Endodermal cell (in vitro differentiated cells): ENCODE data around the gene CCT4. TPM values are rescaled to one million over a fixed set of nuclear protein-coding genes. Genes with fewer than 3 reads are reported as not detected.

ENCODE experiments used
- DNase-seq: peaks from one replicate; pipeline ENCODE4 v3.0.0-alpha.2; 2017
- H3K27ac ChIP-seq: 2 replicates; pipeline ENCODE4 v1.5.1; 2013; ENCODE audit warnings: mild to moderate bottlenecking, low read depth, low read length, moderate library complexity
- H3K27me3 ChIP-seq: 2 replicates; pipeline ENCODE4 v1.6.1; 2013; ENCODE audit warnings: mild to moderate bottlenecking, low read length, moderate library complexity; ENCODE audit not compliant: insufficient read depth, control insufficient read depth, poor library complexity, severe bottlenecking
- H3K36me3 ChIP-seq: 2 replicates; pipeline ENCODE4 v1.7.0; 2013; ENCODE audit warnings: mild to moderate bottlenecking, low read length, moderate library complexity; ENCODE audit not compliant: control insufficient read depth, insufficient read depth
- H3K4me1 ChIP-seq: one replicate; pipeline ENCODE4 v1.7.0; 2013; ENCODE audit warnings: low read length; ENCODE audit not compliant: control insufficient read depth, insufficient read depth
- H3K4me3 ChIP-seq: 2 replicates; pipeline ENCODE4 v1.5.1; 2013; ENCODE audit warnings: mild to moderate bottlenecking, low read length, moderate library complexity
- H3K9ac ChIP-seq: 2 replicates; pipeline ENCODE4 v1.6.1; 2013; ENCODE audit warnings: mild to moderate bottlenecking, low read length, moderate library complexity; ENCODE audit not compliant: poor library complexity, severe bottlenecking; ENCODE audit errors: extremely low read depth
- H3K9me3 ChIP-seq: 2 replicates; pipeline ENCODE4 v1.6.1; 2013; ENCODE audit warnings: mild to moderate bottlenecking, low read length, moderate library complexity; ENCODE audit not compliant: control insufficient read depth
- H3K27ac Mint-ChIP-seq: 2 replicates; pipeline ENCODE4 v1.8.0; 2020; ENCODE audit warnings: mixed read lengths
- H3K27me3 Mint-ChIP-seq: 2 replicates; pipeline ENCODE4 v1.8.0; 2021; ENCODE audit warnings: mild to moderate bottlenecking, mixed read lengths; ENCODE audit not compliant: insufficient read depth
- H3K36me3 Mint-ChIP-seq: 2 replicates; pipeline ENCODE4 v1.8.0; 2020; ENCODE audit warnings: low read depth, mixed read lengths
- H3K4me1 Mint-ChIP-seq: 2 replicates; pipeline ENCODE4 v1.8.0; 2020; ENCODE audit warnings: mixed read lengths
- H3K4me3 Mint-ChIP-seq: 2 replicates; pipeline ENCODE4 v1.8.0; 2020; ENCODE audit warnings: mild to moderate bottlenecking, moderate library complexity, mixed read lengths
- H3K9me3 Mint-ChIP-seq: 2 replicates; pipeline ENCODE4 v1.8.0; 2020; ENCODE audit warnings: mild to moderate bottlenecking, mixed read lengths
- WGBS, 2 experiments: methylation state at CpG; one replicate each; pipeline versions ENCODE4 v1.1.5 to v1.1.7; 2013; ENCODE audit warnings: missing lambda C conversion rate in 2 of 2, mixed read lengths in 1 of 2; ENCODE audit not compliant: insufficient coverage in 1 of 2, insufficient read length in 1 of 2; 5-methylcytosine and 5-hydroxymethylcytosine counted together
- total RNA-seq, 2 donors: library from RNA; stranded (reverse); fragmentation: NEBNext Ultra II Directional in 1 of 2; extraction: Animal tissue kit (Norgen Biotek cat#: 25700) in 1 of 2; gene quantifications; 2 replicates in 1 of 2; 3 replicates in 1 of 2; pipeline ENCODE4 v1.2.1, GENCODE V29; 2021
- TF ChIP-seq, protein P1 (sequence below): fragments of 200-600 bp; sonication (generic); conservative IDR thresholded peaks from 2 replicates; pipeline ENCODE4 v1.5.0; 2021; ENCODE audit warnings: antibody characterized with exemption, mild to moderate bottlenecking

Gene CCT4
- total RNA-seq, 2 donors from 2014 or later = 259 to 315 TPM

GRCh38 chr2:61832183-61832841 lies 56.1 kb downstream of the CCT4 start:
- Histone ChIP-seq H3K27ac (no peak overlapping the region), H3K4me1 (no peaks in the 10 kb centered on the region), H3K9me3 (peaks cover 5% of the 10 kb centered on the region), H3K4me3 (no peak overlapping the region), H3K36me3 (peaks cover 24% of the 10 kb centered on the region), H3K27me3 (no peaks in the 10 kb centered on the region), H3K9ac (no peak overlapping the region)
- DNase-seq = no peak
- H3K27me3 Mint-ChIP-seq = no peaks in the 10 kb centered on the region
- H3K4me1 Mint-ChIP-seq = peaks cover 2% of the 10 kb centered on the region
- H3K4me3 Mint-ChIP-seq = no peak overlapping the region
- TF ChIP-seq, protein P1, sequence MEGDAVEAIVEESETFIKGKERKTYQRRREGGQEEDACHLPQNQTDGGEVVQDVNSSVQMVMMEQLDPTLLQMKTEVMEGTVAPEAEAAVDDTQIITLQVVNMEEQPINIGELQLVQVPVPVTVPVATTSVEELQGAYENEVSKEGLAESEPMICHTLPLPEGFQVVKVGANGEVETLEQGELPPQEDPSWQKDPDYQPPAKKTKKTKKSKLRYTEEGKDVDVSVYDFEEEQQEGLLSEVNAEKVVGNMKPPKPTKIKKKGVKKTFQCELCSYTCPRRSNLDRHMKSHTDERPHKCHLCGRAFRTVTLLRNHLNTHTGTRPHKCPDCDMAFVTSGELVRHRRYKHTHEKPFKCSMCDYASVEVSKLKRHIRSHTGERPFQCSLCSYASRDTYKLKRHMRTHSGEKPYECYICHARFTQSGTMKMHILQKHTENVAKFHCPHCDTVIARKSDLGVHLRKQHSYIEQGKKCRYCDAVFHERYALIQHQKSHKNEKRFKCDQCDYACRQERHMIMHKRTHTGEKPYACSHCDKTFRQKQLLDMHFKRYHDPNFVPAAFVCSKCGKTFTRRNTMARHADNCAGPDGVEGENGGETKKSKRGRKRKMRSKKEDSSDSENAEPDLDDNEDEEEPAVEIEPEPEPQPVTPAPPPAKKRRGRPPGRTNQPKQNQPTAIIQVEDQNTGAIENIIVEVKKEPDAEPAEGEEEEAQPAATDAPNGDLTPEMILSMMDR = no peak
- no peaks in the 10 kb centered on the region for H3K9me3 Mint-ChIP-seq
- no peak overlapping the region for H3K27ac Mint-ChIP-seq
- 81 to 86% methylated on average over 9 to 11 of the region's 11 CpGs for WGBS, 2 experiments
- H3K36me3 Mint-ChIP-seq = peaks cover 34% of the 10 kb centered on the region

DNA sequence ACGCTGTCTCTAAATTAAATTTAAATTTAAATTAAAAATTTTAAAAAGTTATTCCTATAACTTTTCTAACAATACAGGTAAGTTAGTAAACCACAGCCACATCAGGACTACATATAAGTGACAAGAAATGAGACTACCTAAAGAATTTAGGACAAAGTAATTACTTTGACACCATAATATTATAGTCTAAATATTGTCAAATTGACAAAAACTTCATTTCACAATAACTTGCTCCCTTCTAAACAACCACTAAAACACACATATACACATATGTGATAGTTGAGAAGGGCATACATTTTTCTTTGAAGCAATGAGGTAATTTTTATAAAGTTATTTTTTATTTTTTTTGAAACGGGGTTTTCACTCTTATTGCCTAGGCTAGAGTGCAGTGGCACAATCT lies 66.2 kb downstream of the CCT4 start:
- no peak overlapping the region for H3K27ac Mint-ChIP-seq

More for the DNA sequence above, 66.2 kb downstream of the CCT4 start:
- Histone ChIP-seq H3K27ac (no peak overlapping the region), H3K4me3 (no peak overlapping the region), H3K27me3 (no peaks in the 10 kb centered on the region), H3K4me1 (no peaks in the 10 kb centered on the region), H3K36me3 (no peaks in the 10 kb centered on the region), H3K9ac (no peak overlapping the region), H3K9me3 (no peaks in the 10 kb centered on the region)
- peaks cover 4% of the 10 kb centered on the region for H3K27me3 Mint-ChIP-seq
- TF ChIP-seq, protein P1 = no peak
- peaks cover 9% of the 10 kb centered on the region for H3K36me3 Mint-ChIP-seq
- no peak for DNase-seq
- no peaks in the 10 kb centered on the region for H3K4me1 Mint-ChIP-seq
- WGBS, 2 experiments = 94 to 100% methylated on average over 1 of the region's 2 CpGs
- H3K4me3 Mint-ChIP-seq = no peak overlapping the region
- no peaks in the 10 kb centered on the region for H3K9me3 Mint-ChIP-seq

Other genes with a start within 250 kb of the CCT4 start
- gene FAM161A, start 34.6 kb downstream of the CCT4 start, total RNA-seq = 10 to 100 TPM; 15.1 to 19.0 TPM
- 10 to 100 TPM; 27.8 to 28.4 TPM for gene COMMD1, start 17.0 kb upstream of the CCT4 start, total RNA-seq